Eye (tissue), 1 donor: Measurements from ENCODE around the gene TRPV5.

Experiments used
- DNase-seq: peaks from one replicate; pipeline ENCODE4 v3.0.0-alpha.2; 2015

Gene TRPV5

GRCh38 chr7:142908290-142908689, 25.3 kb downstream of the TRPV5 start:
- no peak for DNase-seq

DNA sequence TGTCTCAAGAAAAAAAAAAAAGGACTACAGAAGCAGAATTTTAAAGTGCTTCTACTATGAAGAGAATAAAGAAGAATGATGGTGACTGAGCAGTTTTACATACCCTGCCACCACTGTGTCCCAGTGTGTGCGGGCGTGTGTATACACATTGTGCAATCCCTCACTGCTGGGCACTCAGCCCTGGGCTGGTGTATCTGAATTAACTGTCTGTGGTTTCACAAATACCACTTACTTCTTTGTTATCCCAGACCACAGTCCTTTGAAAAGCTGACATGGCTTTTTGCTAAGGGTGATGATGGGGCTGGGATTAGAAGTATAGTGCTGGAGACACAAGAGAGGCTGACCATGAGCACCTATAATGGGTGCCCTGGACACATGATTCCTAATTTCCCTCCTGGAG, 26.9 kb downstream of the TRPV5 start:
- DNase-seq, result no peak

DNA sequence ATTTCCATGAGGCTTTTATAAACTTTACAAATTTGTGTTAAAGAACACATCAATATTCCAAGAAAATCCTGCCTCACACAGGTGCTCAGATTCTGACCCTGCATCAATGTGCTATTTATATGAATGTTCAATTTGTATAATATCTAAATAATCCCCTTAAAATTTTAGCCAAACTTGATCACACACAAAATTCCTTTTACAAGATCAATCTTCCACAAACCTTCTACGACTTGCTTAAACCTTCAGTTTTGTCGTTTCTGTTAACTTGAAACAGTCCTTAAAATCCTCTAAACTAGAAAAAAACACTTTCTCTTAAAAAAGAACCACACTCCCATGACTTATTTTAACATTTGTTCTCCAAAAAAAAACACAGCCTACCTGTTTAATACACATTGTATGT, 27.8 kb downstream of the TRPV5 start:
- no peak for DNase-seq

- no peak for DNase-seq
Measured at GRCh38 chr7:142904128-142904527, 29.4 kb downstream of the TRPV5 start.

DNA sequence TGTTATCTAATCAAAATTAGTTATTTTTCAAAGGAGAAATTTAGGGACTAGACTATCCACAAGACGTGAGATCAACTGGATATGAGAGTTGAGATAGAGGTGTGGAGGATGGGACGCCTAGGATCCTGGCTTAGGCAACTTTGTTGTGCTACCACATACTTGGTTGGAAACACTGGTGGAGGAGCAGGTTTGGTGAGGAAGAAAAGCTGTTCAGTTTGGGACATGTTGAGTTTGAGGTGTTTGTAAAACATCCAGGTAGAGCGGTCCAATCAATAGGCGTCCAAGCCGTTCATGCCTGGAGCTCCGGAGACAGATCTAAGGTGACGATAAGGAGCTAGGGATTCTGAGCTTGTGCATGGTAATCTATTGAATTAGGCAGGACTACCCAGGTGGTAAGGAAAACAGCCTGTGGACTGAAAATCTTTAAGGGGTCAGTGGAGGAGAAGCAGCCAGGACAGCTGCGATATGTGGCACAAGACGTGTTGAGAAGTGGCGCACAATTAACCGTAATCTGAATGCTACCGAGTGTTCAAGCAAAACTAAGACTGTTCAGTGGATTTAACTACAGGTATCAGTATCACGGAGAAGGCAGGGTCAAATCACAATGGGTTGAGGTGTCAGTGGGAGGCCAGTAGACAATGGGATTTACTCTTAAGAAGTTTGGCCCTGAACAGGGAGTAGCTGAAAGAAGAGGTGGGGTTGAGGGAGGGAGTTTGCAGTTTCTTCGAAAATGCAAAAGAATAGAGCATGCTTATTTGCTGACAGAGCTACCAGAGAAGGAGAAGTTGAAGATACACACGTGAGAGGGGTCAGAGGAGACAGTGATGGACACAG, 31.9 kb downstream of the TRPV5 start:
- no peak for DNase-seq

DNA sequence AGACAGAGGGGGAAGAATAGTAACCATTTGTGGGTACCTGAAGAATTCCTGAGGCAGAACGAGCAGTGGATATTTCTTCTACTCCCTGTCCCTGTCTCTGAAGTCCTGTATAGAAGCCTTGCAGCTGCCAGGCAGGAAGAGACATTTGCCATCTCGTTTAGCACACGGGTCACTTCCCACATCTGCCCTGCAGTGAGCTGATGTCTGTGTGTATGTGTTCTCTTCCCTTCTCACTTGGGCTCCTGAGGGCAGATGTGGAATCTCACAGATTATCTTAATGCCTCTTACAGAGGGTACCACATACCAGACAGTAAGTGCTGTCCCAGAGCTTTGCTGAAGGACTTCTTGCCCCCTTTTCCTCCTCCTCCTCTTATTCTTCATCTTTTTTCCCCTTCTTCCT, 33.9 kb downstream of the TRPV5 start:
- DNase-seq, result peak; percentile 62

- DNase-seq, result no peak
Measured at GRCh38 chr7:142898377-142899170, 35.0 kb downstream of the TRPV5 start.

- no peak for DNase-seq
Measured at GRCh38 chr7:142897691-142898090, 35.9 kb downstream of the TRPV5 start.

DNA sequence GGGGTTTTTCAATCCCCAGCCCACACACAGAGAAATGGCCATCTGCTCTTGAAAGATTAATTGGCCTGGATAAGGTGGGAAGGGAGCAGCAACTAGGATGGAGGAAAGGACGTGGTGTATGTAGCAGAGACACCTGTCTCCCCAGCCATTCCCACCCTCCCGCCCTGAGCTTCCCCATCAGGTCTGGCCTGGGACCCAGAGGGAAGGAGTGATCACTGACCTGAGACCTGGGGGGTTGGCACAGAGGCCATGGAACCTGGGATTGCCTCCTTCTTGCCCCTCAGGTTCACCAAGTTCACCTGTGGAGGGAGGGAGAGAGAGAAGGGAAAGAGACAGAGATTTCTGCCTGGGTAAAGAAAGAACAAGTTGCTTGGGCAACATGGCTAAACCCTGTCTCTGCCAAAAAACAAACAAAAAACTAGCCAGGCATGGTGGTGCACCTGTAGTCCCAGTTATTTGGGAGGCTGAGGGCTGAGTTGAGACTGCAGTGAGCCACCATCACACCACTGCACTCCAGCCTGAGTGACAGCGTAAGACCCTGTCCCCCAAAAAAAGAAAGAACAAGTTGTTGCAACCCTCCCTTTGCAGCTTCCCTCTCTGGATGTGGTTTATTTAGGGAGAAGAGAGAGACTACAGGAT, 36.7 kb downstream of the TRPV5 start:
- no peak for DNase-seq

DNA sequence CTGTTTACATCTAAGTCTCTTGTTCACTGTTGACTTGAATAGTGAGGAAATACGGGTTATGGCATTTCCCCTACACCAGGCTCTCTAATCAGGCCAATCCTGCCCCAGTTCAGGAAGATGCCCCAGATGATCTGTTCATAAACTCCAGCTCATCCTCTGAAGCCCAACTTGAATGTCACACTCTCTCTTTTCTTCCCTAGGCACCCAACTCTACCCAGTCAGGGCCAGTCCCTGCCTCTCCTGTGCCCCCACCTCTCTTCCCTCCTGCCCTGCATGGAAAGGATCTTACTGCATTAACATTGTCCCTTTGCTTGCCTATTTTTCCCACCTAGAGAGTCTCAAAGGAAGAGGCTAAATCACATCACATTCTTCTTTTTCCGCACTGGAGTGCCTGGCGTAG, 37.4 kb downstream of the TRPV5 start:
- no peak for DNase-seq

- DNase-seq, result no peak
Measured at GRCh38 chr7:142894985-142895593, 38.5 kb downstream of the TRPV5 start.

GRCh38 chr7:142894112-142894984, 39.2 kb downstream of the TRPV5 start:
- no peak for DNase-seq

GRCh38 chr7:142892951-142893350, 40.6 kb downstream of the TRPV5 start:
- no peak for DNase-seq

GRCh38 chr7:142891490-142892082, 42.0 kb downstream of the TRPV5 start:
- DNase-seq, result peak; percentile 43

- DNase-seq, result no peak
Measured at GRCh38 chr7:142890874-142891485, 42.6 kb downstream of the TRPV5 start.

- DNase-seq, result no peak
Measured at GRCh38 chr7:142889816-142890215, 43.7 kb downstream of the TRPV5 start.

DNA sequence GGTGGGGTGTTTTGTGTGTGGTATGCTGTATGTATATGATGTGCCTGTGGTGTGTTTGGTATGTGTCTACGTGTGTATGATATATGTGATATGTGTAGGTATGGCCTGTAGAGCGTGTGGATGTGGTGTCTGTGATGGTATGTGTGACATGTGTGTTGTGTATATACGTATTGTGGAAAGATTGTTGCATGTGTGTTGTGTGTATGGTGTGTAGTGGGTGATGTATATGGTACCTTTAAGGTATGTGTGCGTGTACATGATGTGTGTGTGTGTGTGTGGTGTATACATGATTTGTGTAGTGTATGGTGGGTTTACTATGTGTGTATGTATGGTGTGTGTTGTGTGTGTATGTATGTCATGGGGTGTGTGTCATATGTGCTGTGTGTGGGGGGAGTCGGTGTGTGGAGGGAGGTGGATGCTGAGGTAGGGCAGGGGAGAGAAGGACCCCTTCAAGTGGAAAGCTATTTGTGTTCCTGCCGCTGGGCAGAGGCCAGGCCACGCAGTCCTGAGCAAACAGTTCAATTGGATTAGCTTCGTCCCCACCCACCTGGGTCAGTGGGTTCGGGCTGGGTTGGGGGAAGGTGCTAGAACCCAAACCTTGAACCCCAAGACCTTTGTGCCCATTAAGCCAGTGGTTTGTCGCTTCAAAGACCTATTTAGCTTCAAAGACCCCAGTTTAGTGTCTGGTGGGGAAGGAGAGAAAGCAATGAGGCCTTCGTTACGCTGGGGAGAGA, 46.1 kb downstream of the TRPV5 start:
- no peak for DNase-seq

- DNase-seq, result no peak
Measured at GRCh38 chr7:142886866-142887265, 46.7 kb downstream of the TRPV5 start.

DNA sequence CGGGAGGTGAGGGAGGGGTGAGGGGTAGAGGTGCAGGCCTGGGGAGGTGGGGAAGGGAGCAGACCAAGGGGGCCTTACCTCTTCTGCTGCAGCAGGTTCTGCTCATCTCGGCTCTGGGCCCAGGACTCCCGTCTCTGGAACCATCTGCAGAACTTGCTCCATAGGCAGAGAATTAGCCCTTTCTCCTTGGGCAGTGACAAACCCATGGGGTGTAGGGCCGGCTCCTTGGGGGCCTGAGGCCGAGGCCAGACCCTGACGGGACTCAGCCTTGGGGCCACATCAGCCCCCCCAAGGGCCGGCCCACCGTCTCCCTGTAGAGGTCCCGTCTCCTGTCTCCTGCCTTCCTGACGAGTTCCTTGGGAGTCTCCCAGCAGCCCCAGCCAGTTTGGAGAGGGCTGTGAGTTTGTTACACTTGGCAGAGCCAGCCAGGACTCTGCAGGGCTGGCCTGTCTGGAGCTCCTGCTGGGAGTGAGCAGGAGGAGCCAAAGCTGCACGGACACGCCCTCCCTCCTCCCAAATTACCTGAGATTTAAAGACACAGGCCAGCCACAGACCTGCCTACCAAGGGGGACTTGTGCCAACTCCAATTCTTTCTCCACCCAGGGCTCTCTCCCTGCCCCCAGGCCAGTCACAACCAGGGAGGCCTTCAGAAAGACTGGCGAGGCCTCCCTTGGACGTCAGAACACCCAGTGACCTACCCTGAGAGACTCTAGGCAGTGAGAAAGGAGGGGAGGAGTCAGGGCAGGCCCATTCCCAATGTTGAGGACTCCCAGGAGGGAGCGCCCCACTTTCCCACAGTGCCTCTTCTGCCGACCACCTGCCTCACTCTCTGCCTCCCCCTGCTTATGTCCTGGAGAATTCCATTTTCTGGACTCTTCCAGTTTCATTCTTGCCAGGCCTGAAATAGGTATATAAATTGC, 48.0 kb downstream of the TRPV5 start, which contains the start of gene TRPV6:
TSS of gene TRPV6 (minus strand) at position 435 of the 920 bp plus-strand sequence.
- no peak for DNase-seq
